GM23338 (cell line): ENCODE measurements around the gene ARFIP1. TPM values are rescaled to one million over a fixed set of nuclear protein-coding genes. Genes with fewer than 3 reads are reported as not detected.

ENCODE experiments used
- ATAC-seq: fragments of 200-7000 bp; cut with Tn5 transposase; 3 replicates; pipeline ENCODE4 v1.9.1; 2020
- DNase-seq: peaks from one replicate; pipeline ENCODE4 v3.0.0-alpha.2; 2015; ENCODE audit warnings: low spot score
- H2AFZ ChIP-seq: fragments of 200-600 bp; sonication (generic); 2 replicates; pipeline ENCODE4 v1.8.0; 2016; ENCODE audit warnings: antibody characterized with exemption, mild to moderate bottlenecking, moderate library complexity
- H3F3A ChIP-seq: fragments of 200-600 bp; sonication (generic); replicated peaks from 2 replicates; pipeline ENCODE4 v1.8.0; 2017; ENCODE audit warnings: antibody characterized with exemption, mixed run types, low read depth
- H3K27ac ChIP-seq: fragments of 200-600 bp; sonication (generic); 2 replicates; pipeline ENCODE4 v1.6.1; 2016; ENCODE audit warnings: low read depth
- H3K27me3 ChIP-seq: fragments of 200-600 bp; sonication (generic); 2 replicates; pipeline ENCODE4 v1.8.0; 2016; ENCODE audit warnings: mild to moderate bottlenecking, mixed run types, moderate library complexity; ENCODE audit not compliant: insufficient read depth
- H3K36me3 ChIP-seq: fragments of 200-600 bp; sonication (generic); 2 replicates; pipeline ENCODE4 v1.8.0; 2016; ENCODE audit warnings: mild to moderate bottlenecking; ENCODE audit not compliant: insufficient read depth
- H3K4me1 ChIP-seq: fragments of 200-600 bp; sonication (generic); 2 replicates; pipeline ENCODE4 v1.8.0; 2016; ENCODE audit warnings: mild to moderate bottlenecking, moderate library complexity; ENCODE audit not compliant: insufficient read depth
- H3K4me2 ChIP-seq: fragments of 200-600 bp; sonication (generic); 2 replicates; pipeline ENCODE4 v1.7.1; 2017; ENCODE audit warnings: mixed run types
- H3K4me3 ChIP-seq: fragments of 200-600 bp; sonication (generic); 2 replicates; pipeline ENCODE4 v1.6.1; 2016; ENCODE audit warnings: mixed run types
- H3K79me2 ChIP-seq: fragments of 200-600 bp; sonication (generic); replicated peaks from 2 replicates; pipeline ENCODE4 v1.8.0; 2017; ENCODE audit warnings: mild to moderate bottlenecking; ENCODE audit not compliant: insufficient read depth
- H3K9me2 ChIP-seq: fragments of 200-600 bp; sonication (generic); 2 replicates; pipeline ENCODE4 v1.8.0; 2017; ENCODE audit not compliant: insufficient read depth
- H4K20me1 ChIP-seq: fragments of 200-600 bp; sonication (generic); replicated peaks from 2 replicates; pipeline ENCODE4 v1.8.0; 2017; ENCODE audit warnings: mild to moderate bottlenecking; ENCODE audit not compliant: insufficient read depth
- H3K27ac Mint-ChIP-seq: 2 replicates; pipeline ENCODE4 v1.8.0; 2020; ENCODE audit warnings: inconsistent platforms, mild to moderate bottlenecking, moderate library complexity, mixed read lengths
- H3K27me3 Mint-ChIP-seq: 3 replicates; pipeline ENCODE4 v1.8.0; 2022; ENCODE audit warnings: low read depth, mild to moderate bottlenecking, moderate library complexity, mixed read lengths, inconsistent platforms; ENCODE audit not compliant: insufficient read depth, poor library complexity
- H3K36me3 Mint-ChIP-seq: 3 replicates; pipeline ENCODE4 v1.8.0; 2021; ENCODE audit warnings: low read depth, mild to moderate bottlenecking, inconsistent platforms, moderate library complexity, mixed read lengths
- H3K4me1 Mint-ChIP-seq: 3 replicates; pipeline ENCODE4 v1.8.0; 2020; ENCODE audit warnings: mild to moderate bottlenecking, inconsistent platforms, mixed read lengths
- H3K4me3 Mint-ChIP-seq: 3 replicates; pipeline ENCODE4 v1.8.0; 2021; ENCODE audit warnings: moderate library complexity, mild to moderate bottlenecking, inconsistent platforms, mixed read lengths
- H3K9me3 Mint-ChIP-seq: 3 replicates; pipeline ENCODE4 v1.8.0; 2020; ENCODE audit warnings: moderate library complexity, mild to moderate bottlenecking, inconsistent platforms, mixed read lengths
- CREB1 ChIP-seq: fragments of 250-450 bp; sonication (Bioruptor Pico); IDR thresholded peaks from 2 replicates; pipeline ENCODE4 v1.5.0; 2020; ENCODE audit warnings: low read depth, mild to moderate bottlenecking, moderate library complexity
- EZH2 ChIP-seq: fragments of 200-600 bp; sonication (generic); IDR thresholded peaks from one replicate; pipeline ENCODE4 v1.8.0; 2017; ENCODE audit warnings: antibody characterized with exemption, mild to moderate bottlenecking, low read depth; ENCODE audit not compliant: unreplicated experiment
- EZH2phosphoT487 ChIP-seq: fragments of 200-600 bp; sonication (generic); IDR thresholded peaks from one replicate; pipeline ENCODE4 v1.8.1; 2018; ENCODE audit warnings: antibody characterized with exemption; ENCODE audit not compliant: unreplicated experiment
- JUNB ChIP-seq: IDR thresholded peaks from one replicate; pipeline ENCODE4 v1.6.1; 2016; ENCODE audit warnings: antibody characterized with exemption; ENCODE audit not compliant: unreplicated experiment
- NANOG ChIP-seq: IDR thresholded peaks from 2 replicates; pipeline ENCODE4 v1.6.1; 2016; ENCODE audit warnings: antibody characterized with exemption, borderline replicate concordance
- POLR2AphosphoS5 ChIP-seq: IDR thresholded peaks from 2 replicates; pipeline ENCODE4 v1.6.1; 2016; ENCODE audit warnings: antibody characterized with exemption, low read depth
- STAT1 ChIP-seq: IDR thresholded peaks from one replicate; pipeline ENCODE4 v1.6.1; 2016; ENCODE audit warnings: antibody characterized with exemption; ENCODE audit not compliant: unreplicated experiment
- ZNF114 ChIP-seq: fragments of 250-450 bp; sonication (Bioruptor Pico); IDR thresholded peaks from 2 replicates; pipeline ENCODE4 v1.5.0; 2020; ENCODE audit warnings: mild to moderate bottlenecking, moderate library complexity
- ZNF331 ChIP-seq: fragments of 250-450 bp; sonication (Bioruptor Pico); IDR thresholded peaks from 2 replicates; pipeline ENCODE4 v1.5.0; 2020; ENCODE audit warnings: low read depth, mild to moderate bottlenecking, moderate library complexity
- polyA plus RNA-seq: library from polyadenylated mRNA; unstranded; fragments of >200 nt; fragmentation: Nextera tagmentation; extraction: Ambion mirVana; gene quantifications from 2 replicates; pipeline ENCODE4 v1.2.1, GENCODE V29; 2016
- total RNA-seq: library from RNA; depleted of rRNA; stranded (reverse); fragments of >200 nt; shearing (Covaris generic); gene quantifications from 2 replicates; pipeline ENCODE4 v1.2.3, GENCODE V29; 2014
- TF ChIP-seq, protein P1 (sequence below): IDR thresholded peaks from 2 replicates; pipeline ENCODE4 v1.6.1; 2016; ENCODE audit warnings: antibody characterized with exemption
- TF ChIP-seq, protein P2 (sequence below), 2 experiments: fragments of 200-600 bp in 1 of 2; sonication (generic) in 1 of 2; conservative IDR thresholded peaks; 2 replicates each; pipeline versions ENCODE4 v1.5.1 to v1.6.1; 2016 to 2017; ENCODE audit warnings: antibody characterized with exemption in 2 of 2, low read depth in 2 of 2, mild to moderate bottlenecking in 2 of 2, moderate library complexity in 1 of 2
- TF ChIP-seq, protein P3 (sequence below): fragments of 250-450 bp; sonication (Bioruptor Pico); IDR thresholded peaks from 2 replicates; pipeline ENCODE4 v1.5.0; 2020; ENCODE audit warnings: mild to moderate bottlenecking, moderate library complexity

ARFIP1 gene
- total and polyA plus RNA-seq, 2 experiments from 2014 or later = 46.0 to 49.6 TPM

DNA sequence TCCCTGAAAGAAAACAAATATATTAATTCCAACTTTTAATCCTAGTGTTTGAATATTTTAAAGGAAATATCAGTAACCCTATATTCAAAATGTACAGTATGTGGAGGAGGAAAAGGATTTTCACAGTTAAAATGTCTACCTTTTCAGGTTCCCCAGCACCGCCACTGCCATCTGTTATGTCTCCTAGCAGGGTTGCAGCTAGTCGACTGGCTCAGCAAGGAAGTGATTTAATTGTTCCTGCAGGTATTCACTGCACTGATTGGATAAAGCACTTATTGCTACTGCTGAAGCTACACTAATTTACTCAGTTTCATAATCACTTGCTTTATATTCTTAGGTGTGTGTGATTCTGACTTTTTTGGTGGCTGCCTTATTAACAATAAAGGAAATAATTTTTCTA, 90.9 kb downstream of the ARFIP1 start (continued):
- TF ChIP-seq, protein P1, sequence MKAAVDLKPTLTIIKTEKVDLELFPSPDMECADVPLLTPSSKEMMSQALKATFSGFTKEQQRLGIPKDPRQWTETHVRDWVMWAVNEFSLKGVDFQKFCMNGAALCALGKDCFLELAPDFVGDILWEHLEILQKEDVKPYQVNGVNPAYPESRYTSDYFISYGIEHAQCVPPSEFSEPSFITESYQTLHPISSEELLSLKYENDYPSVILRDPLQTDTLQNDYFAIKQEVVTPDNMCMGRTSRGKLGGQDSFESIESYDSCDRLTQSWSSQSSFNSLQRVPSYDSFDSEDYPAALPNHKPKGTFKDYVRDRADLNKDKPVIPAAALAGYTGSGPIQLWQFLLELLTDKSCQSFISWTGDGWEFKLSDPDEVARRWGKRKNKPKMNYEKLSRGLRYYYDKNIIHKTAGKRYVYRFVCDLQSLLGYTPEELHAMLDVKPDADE = no peak
- TF ChIP-seq, protein P2, sequence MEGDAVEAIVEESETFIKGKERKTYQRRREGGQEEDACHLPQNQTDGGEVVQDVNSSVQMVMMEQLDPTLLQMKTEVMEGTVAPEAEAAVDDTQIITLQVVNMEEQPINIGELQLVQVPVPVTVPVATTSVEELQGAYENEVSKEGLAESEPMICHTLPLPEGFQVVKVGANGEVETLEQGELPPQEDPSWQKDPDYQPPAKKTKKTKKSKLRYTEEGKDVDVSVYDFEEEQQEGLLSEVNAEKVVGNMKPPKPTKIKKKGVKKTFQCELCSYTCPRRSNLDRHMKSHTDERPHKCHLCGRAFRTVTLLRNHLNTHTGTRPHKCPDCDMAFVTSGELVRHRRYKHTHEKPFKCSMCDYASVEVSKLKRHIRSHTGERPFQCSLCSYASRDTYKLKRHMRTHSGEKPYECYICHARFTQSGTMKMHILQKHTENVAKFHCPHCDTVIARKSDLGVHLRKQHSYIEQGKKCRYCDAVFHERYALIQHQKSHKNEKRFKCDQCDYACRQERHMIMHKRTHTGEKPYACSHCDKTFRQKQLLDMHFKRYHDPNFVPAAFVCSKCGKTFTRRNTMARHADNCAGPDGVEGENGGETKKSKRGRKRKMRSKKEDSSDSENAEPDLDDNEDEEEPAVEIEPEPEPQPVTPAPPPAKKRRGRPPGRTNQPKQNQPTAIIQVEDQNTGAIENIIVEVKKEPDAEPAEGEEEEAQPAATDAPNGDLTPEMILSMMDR (conservative IDR thresholded peaks at IDR 0.05; ENCODE audit: low read depth in 2 of 2) = no peak
- no peak for TF ChIP-seq NANOG
- no peak for TF ChIP-seq STAT1
- no peak for TF ChIP-seq ZNF331 (CRISPR knock-in tag)
- no peak for TF ChIP-seq ZNF114

DNA sequence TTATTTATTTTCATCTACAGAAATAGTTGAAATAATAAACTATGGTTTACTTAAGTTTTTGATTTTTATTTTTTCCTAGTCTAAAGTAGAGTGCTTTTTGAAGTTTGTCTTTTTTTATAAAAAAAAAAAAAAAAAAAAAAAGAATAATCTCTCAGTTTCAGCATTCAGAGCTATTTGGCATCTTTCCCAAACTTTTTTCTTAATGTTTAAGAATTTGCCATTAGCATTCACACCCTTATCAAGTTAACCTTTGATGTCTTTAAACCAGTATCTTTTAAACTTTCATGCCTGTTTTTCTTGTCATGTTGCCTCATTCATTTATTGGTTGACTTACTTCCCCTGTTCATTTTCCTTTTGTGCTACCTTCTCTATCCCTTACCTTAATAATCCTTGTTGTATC, 95.5 kb downstream of the ARFIP1 start:
- H3K4me1 Mint-ChIP-seq = peaks cover 19% of the 10 kb centered on the region
- Histone ChIP-seq H3K9me2 (no peaks in the 10 kb centered on the region), H3F3A (no peaks in the 10 kb centered on the region), H3K36me3 (peaks cover 10% of the 10 kb centered on the region; the same call in 1 of the 2 replicates), H3K27me3 (no peaks in the 10 kb centered on the region), H2AFZ (no peak overlapping the region), H3K79me2 (no peaks in the 10 kb centered on the region), H4K20me1 (no peaks in the 10 kb centered on the region), H3K4me1 (peaks cover 22% of the 10 kb centered on the region), H3K4me3 (no peak overlapping the region), H3K4me2 (no peak overlapping the region), H3K27ac (no peak overlapping the region)
- no peak for DNase-seq
- no peak for TF ChIP-seq STAT1
- no peak for TF ChIP-seq CREB1 (CRISPR knock-in tag)
- TF ChIP-seq EZH2 = no peak
- TF ChIP-seq, protein P1 = no peak
- TF ChIP-seq NANOG = no peak
- TF ChIP-seq, protein P3, sequence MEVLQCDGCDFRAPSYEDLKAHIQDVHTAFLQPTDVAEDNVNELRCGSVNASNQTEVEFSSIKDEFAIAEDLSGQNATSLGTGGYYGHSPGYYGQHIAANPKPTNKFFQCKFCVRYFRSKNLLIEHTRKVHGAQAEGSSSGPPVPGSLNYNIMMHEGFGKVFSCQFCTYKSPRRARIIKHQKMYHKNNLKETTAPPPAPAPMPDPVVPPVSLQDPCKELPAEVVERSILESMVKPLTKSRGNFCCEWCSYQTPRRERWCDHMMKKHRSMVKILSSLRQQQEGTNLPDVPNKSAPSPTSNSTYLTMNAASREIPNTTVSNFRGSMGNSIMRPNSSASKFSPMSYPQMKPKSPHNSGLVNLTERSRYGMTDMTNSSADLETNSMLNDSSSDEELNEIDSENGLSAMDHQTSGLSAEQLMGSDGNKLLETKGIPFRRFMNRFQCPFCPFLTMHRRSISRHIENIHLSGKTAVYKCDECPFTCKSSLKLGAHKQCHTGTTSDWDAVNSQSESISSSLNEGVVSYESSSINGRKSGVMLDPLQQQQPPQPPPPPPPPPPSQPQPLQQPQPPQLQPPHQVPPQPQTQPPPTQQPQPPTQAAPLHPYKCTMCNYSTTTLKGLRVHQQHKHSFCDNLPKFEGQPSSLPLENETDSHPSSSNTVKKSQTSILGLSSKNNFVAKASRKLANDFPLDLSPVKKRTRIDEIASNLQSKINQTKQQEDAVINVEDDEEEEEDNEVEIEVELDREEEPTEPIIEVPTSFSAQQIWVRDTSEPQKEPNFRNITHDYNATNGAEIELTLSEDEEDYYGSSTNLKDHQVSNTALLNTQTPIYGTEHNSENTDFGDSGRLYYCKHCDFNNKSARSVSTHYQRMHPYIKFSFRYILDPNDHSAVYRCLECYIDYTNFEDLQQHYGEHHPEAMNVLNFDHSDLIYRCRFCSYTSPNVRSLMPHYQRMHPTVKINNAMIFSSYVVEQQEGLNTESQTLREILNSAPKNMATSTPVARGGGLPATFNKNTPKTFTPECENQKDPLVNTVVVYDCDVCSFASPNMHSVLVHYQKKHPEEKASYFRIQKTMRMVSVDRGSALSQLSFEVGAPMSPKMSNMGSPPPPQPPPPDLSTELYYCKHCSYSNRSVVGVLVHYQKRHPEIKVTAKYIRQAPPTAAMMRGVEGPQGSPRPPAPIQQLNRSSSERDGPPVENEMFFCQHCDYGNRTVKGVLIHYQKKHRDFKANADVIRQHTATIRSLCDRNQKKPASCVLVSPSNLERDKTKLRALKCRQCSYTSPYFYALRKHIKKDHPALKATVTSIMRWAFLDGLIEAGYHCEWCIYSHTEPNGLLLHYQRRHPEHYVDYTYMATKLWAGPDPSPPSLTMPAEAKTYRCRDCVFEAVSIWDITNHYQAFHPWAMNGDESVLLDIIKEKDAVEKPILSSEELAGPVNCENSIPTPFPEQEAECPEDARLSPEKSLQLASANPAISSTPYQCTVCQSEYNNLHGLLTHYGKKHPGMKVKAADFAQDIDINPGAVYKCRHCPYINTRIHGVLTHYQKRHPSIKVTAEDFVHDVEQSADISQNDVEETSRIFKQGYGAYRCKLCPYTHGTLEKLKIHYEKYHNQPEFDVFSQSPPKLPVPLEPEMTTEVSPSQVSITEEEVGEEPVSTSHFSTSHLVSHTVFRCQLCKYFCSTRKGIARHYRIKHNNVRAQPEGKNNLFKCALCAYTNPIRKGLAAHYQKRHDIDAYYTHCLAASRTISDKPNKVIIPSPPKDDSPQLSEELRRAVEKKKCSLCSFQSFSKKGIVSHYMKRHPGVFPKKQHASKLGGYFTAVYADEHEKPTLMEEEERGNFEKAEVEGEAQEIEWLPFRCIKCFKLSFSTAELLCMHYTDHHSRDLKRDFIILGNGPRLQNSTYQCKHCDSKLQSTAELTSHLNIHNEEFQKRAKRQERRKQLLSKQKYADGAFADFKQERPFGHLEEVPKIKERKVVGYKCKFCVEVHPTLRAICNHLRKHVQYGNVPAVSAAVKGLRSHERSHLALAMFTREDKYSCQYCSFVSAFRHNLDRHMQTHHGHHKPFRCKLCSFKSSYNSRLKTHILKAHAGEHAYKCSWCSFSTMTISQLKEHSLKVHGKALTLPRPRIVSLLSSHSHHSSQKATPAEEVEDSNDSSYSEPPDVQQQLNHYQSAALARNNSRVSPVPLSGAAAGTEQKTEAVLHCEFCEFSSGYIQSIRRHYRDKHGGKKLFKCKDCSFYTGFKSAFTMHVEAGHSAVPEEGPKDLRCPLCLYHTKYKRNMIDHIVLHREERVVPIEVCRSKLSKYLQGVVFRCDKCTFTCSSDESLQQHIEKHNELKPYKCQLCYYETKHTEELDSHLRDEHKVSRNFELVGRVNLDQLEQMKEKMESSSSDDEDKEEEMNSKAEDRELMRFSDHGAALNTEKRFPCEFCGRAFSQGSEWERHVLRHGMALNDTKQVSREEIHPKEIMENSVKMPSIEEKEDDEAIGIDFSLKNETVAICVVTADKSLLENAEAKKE (CRISPR knock-in tag) = no peak
- TF ChIP-seq, protein P2 (conservative IDR thresholded peaks at IDR 0.05; ENCODE audit: low read depth in 2 of 2) = no peak
- no peak for TF ChIP-seq ZNF331 (CRISPR knock-in tag)
- no peak for TF ChIP-seq JUNB
- no peak for TF ChIP-seq POLR2AphosphoS5
- no peak for TF ChIP-seq EZH2phosphoT487
- no peak for TF ChIP-seq ZNF114
- no peak overlapping the region for H3K4me3 Mint-ChIP-seq
- H3K27me3 Mint-ChIP-seq = no peaks in the 10 kb centered on the region
- H3K9me3 Mint-ChIP-seq = peaks cover 24% of the 10 kb centered on the region
- H3K27ac Mint-ChIP-seq = no peak overlapping the region
- H3K36me3 Mint-ChIP-seq = peaks cover 45% of the 10 kb centered on the region
- ATAC-seq = no peak
